ENCODE data around the gene RPTOR. TPM values are rescaled to one million over a fixed set of nuclear protein-coding genes. Genes with fewer than 3 reads are reported as not detected.

RPTOR gene
- total RNA-seq, 2 experiments from 2014 or later = 45.3 to 49.1 TPM

DNA sequence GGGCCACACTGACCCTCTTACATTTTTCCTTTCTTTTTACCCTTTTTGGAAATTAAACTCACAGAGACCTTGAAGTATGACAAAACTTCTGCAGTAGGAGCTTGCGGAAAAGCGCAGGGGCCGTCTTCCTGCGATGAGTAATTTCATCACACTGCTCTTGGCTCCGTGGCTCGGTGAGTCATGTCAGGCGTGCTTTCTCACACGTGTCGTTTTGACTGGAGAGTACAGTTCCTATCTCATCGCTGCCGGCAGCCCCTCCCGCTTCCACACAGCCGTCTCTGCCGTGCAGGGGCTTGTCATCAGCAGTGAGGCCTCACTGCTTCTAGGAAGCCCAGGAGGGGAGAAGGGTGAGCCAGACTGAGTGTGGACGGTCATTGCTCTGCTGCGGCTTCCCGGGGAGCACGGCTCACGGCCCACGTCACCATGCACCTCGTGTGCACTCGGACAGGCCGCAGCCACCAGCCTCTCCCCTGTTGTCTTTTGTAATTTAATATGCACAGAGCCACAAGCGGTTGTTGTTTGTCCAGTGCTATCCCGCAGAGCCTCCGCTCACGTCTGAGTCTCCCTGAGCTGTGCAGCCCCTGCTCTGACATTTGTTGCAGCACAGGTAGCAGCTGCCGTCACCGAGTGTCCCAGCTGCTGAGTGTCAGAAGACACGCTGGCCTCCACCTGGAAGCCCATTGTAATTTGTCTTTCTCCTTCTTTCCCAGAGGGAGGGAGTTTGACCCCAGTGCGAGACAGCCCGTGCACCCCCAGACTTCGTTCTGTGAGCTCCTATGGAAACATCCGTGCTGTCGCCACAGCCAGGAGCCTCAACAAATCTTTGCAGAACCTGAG, 347.6 kb downstream of the RPTOR start:
- Mint-ChIP-seq H3K36me3 (ENCODE audit: low read depth) (peaks cover 67% of the 10 kb centered on the region), H3K27me3 (no peaks in the 10 kb centered on the region), H3K4me1 (ENCODE audit: low read depth) (peaks cover 68% of the 10 kb centered on the region), H3K4me3 (peak overlapping the region; percentile 69), H3K9me3 (no peaks in the 10 kb centered on the region), H3K27ac (peak overlapping the region; percentile 92)
- TF ChIP-seq CTCF (IDR thresholded peaks at IDR 0.05) = no peak
- ChIA-PET CTCF (interaction anchor here (1.0 to 2.1 kb wide), 3 partner anchors 15 to 36 kb away, joined by 3 to 9 read pairs (median 5); no protein-coding TSS in a partner anchor), POLR2A (interaction anchor here (0.5 to 3.8 kb wide), 18 partner anchors 9 to 439 kb away, joined by 3 to 39 read pairs (median 3); no protein-coding TSS in a partner anchor)
- peak; percentile 97 for DNase-seq
- peak; percentile 82 for ATAC-seq
- intact Hi-C loops (cut with micrococcal nuclease) = loop anchor here (5.0 to 10.0 kb wide), 3 partner anchors 35 to 107 kb away; no protein-coding TSS in a partner anchor

DNA sequence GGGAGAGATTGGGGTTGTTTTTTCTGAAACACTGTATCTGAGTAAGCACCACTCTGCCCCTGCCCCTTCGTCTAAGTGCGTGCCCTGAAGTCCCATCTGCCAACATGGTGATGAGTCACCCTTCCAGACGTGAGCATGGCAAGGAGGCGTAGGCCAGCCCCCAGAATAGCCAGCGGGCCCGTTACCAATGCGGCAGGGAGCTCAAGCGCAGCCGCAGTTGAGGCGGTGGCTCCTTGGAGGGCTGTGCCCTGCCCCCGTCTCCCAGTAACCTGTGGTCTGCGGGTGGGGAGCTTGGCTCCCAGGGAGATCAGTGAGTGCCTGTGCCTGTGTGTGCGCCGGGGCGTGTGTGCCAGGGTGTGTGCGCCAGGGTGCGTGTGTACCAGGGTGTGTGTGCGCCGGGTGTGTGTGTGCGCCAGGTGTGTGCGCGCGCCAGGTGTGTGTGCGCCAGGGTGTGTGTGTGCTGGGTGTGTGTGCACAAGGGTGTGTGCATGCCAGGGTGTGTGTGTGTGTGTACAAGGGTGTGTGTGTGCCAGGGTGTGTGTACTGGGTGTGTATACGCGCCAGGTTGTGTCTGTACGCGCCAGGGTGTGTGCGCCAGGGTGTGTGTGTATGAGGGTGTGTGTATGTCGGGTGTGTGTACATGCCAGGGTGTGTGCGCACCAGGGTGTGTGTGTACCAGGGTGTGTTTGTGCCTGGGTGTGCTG, 348.4 kb downstream of the RPTOR start:
- H3K4me1 Mint-ChIP-seq (ENCODE audit: low read depth) = peaks cover 75% of the 10 kb centered on the region
- H3K9me3 Mint-ChIP-seq = no peaks in the 10 kb centered on the region
- H3K36me3 Mint-ChIP-seq (ENCODE audit: low read depth) = peaks cover 74% of the 10 kb centered on the region
- DNase-seq (peak; percentile 73), ATAC-seq (peak; percentile 11)
- POLR2A ChIA-PET = interaction anchor here (0.5 to 3.8 kb wide), 12 partner anchors 8 to 438 kb away, joined by 3 to 39 read pairs (median 4); no protein-coding TSS in a partner anchor
- H3K27ac Mint-ChIP-seq = peak overlapping the region; percentile 92
- intact Hi-C loops (cut with micrococcal nuclease) = loop anchor here (5.0 to 10.0 kb wide), 3 partner anchors 36 to 108 kb away; no protein-coding TSS in a partner anchor
- no peaks in the 10 kb centered on the region for H3K27me3 Mint-ChIP-seq
- peak overlapping the region; percentile 69 for H3K4me3 Mint-ChIP-seq
- no peak for TF ChIP-seq CTCF (IDR thresholded peaks at IDR 0.05)
- CTCF ChIA-PET = interaction anchor here (1.0 to 2.1 kb wide), 3 partner anchors 16 to 27 kb away, joined by 4 to 9 read pairs (median 5); no protein-coding TSS in a partner anchor

GRCh38 chr17:80893604-80894438, 349.2 kb downstream of the RPTOR start:
- ChIA-PET POLR2A (interaction anchor here (0.6 to 3.8 kb wide), 8 partner anchors 17 to 439 kb away, joined by 3 to 18 read pairs (median 4); no protein-coding TSS in a partner anchor), CTCF (interaction anchor here (0.7 to 1.2 kb wide), 5 partner anchors 20 to 466 kb away, joined by 3 to 4 read pairs (median 3); no protein-coding TSS in a partner anchor)
- TF ChIP-seq CTCF (IDR thresholded peaks at IDR 0.05) = no peak
- intact Hi-C loops (cut with micrococcal nuclease) = loop anchor here (5.0 to 10.0 kb wide), 3 partner anchors 37 to 109 kb away; no protein-coding TSS in a partner anchor
- no peak for DNase-seq
- H3K27me3 Mint-ChIP-seq = no peaks in the 10 kb centered on the region
- H3K4me1 Mint-ChIP-seq (ENCODE audit: low read depth) = peaks cover 75% of the 10 kb centered on the region
- H3K27ac Mint-ChIP-seq = peak overlapping the region; percentile 92
- H3K9me3 Mint-ChIP-seq = no peaks in the 10 kb centered on the region
- peaks cover 73% of the 10 kb centered on the region for H3K36me3 Mint-ChIP-seq (ENCODE audit: low read depth)
- peak overlapping the region; percentile 69 for H3K4me3 Mint-ChIP-seq
- no peak for ATAC-seq

DNA sequence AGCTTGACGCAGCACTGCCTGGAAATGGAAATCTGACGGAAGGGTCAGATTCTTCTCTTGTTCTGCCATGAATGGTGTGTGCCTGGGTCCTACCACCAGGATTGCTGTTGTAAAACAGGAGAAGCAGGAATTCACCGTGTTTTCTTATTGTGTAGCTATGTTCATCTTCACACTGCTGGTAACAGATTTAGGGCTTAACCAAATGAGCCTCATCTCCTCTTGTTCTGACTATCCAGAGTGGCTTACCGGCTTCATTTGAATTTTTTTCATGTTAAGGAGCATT, 349.7 kb downstream of the RPTOR start:
- peaks cover 69% of the 10 kb centered on the region for H3K36me3 Mint-ChIP-seq (ENCODE audit: low read depth)
- H3K9me3 Mint-ChIP-seq = no peaks in the 10 kb centered on the region
- no peaks in the 10 kb centered on the region for H3K27me3 Mint-ChIP-seq
- peak overlapping the region; percentile 69 for H3K4me3 Mint-ChIP-seq
- H3K27ac Mint-ChIP-seq = peak overlapping the region; percentile 92
- ChIA-PET POLR2A (interaction anchor here (0.7 to 3.8 kb wide), 3 partner anchors 17 to 56 kb away, joined by 3 to 18 read pairs (median 3); no protein-coding TSS in a partner anchor), CTCF (interaction anchor here (0.7 to 1.2 kb wide), 4 partner anchors 29 to 467 kb away, joined by 3 to 4 read pairs (median 3); no protein-coding TSS in a partner anchor)
- peaks cover 72% of the 10 kb centered on the region for H3K4me1 Mint-ChIP-seq (ENCODE audit: low read depth)
- intact Hi-C loops (cut with micrococcal nuclease) = loop anchor here (5.0 to 10.0 kb wide), 3 partner anchors 37 to 110 kb away; no protein-coding TSS in a partner anchor
- TF ChIP-seq CTCF (IDR thresholded peaks at IDR 0.05) = no peak
- no peak for DNase-seq
- ATAC-seq = no peak

Measured in activated CD8-positive, alpha-beta T cell treated with anti-CD3 and anti-CD28 coated beads for 36 hours (primary cell).